Keratinocyte (primary cell): ENCODE data around the gene MEOX1. TPM values are rescaled to one million over a fixed set of nuclear protein-coding genes. Genes with fewer than 3 reads are reported as not detected.

ENCODE experiments used
- DNase-seq: peaks from one replicate; pipeline ENCODE4 v3.0.0-alpha.2; 2011; ENCODE audit warnings: low read depth, missing footprints, low spot score
- FAIRE-seq: peaks from 2 replicates; lab custom pipeline; 2011; peaks lifted over from hg19 to GRCh38; lab: Jason Lieb, UNC
- H2AFZ ChIP-seq: 2 replicates; pipeline ENCODE4 v1.6.0; 2012; ENCODE audit warnings: low read length, control low read depth, inconsistent platforms; ENCODE audit not compliant: control insufficient read depth
- H3K27ac ChIP-seq: 2 replicates; pipeline ENCODE4 v1.5.1; 2011; ENCODE audit warnings: low read length; ENCODE audit not compliant: control insufficient read depth, insufficient read depth
- H3K27me3 ChIP-seq: 3 replicates; pipeline ENCODE4 v1.6.0; 2011; ENCODE audit warnings: low read length; ENCODE audit not compliant: control insufficient read depth, insufficient read depth; ENCODE audit errors: extremely low read depth
- H3K36me3 ChIP-seq, 2 experiments: 2 replicates in 1 of 2; 3 replicates in 1 of 2; pipeline ENCODE4 v1.5.1; 2011; ENCODE audit warnings: low read length in 2 of 2, mild to moderate bottlenecking in 1 of 2; ENCODE audit not compliant: control insufficient read depth in 2 of 2, insufficient read depth in 2 of 2; ENCODE audit errors: extremely low read depth in 1 of 2
- H3K4me1 ChIP-seq: 3 replicates; pipeline ENCODE4 v1.5.1; 2011; ENCODE audit warnings: low read length; ENCODE audit not compliant: control insufficient read depth, insufficient read depth; ENCODE audit errors: extremely low read depth
- H3K4me2 ChIP-seq: 3 replicates; pipeline ENCODE4 v1.6.0; 2011; ENCODE audit warnings: low read depth, low read length; ENCODE audit not compliant: control insufficient read depth, insufficient read depth; ENCODE audit errors: extremely low read depth
- H3K4me3 ChIP-seq, 3 experiments: fragments of 200-600 bp in 1 of 3; sonication (generic) in 1 of 3; 2 replicates in 2 of 3; 3 replicates in 1 of 3; pipeline ENCODE4 v1.5.1; 2011 to 2016; ENCODE audit warnings: low read length in 3 of 3, mild to moderate bottlenecking in 3 of 3, control low read depth in 2 of 3, inconsistent platforms in 1 of 3, low read depth in 1 of 3, mixed read lengths in 1 of 3, mixed run types in 1 of 3, moderate library complexity in 1 of 3; ENCODE audit not compliant: control insufficient read depth in 2 of 3, insufficient read depth in 2 of 3; ENCODE audit errors: extremely low read depth in 1 of 3
- H3K79me2 ChIP-seq: 2 replicates; pipeline ENCODE4 v1.6.0; 2012; ENCODE audit warnings: low read length; ENCODE audit not compliant: control insufficient read depth, insufficient read depth
- H3K9ac ChIP-seq: 3 replicates; pipeline ENCODE4 v1.6.0; 2011; ENCODE audit warnings: low read length; ENCODE audit not compliant: control insufficient read depth, insufficient read depth; ENCODE audit errors: extremely low read depth
- H3K9me1 ChIP-seq: 3 replicates; pipeline ENCODE4 v1.6.0; 2011; ENCODE audit warnings: low read length; ENCODE audit not compliant: control insufficient read depth, insufficient read depth; ENCODE audit errors: extremely low read depth
- H3K9me3 ChIP-seq: 2 replicates; pipeline ENCODE4 v1.5.1; 2012; ENCODE audit warnings: low read depth, low read length; ENCODE audit not compliant: control insufficient read depth
- H4K20me1 ChIP-seq: 3 replicates; pipeline ENCODE4 v1.6.0; 2011; ENCODE audit warnings: low read length; ENCODE audit not compliant: control insufficient read depth, insufficient read depth; ENCODE audit errors: extremely low read depth
- EZH2 ChIP-seq: IDR thresholded peaks from one replicate; pipeline ENCODE4 v1.6.1; 2012; ENCODE audit warnings: inconsistent platforms, mild to moderate bottlenecking, low read length, moderate library complexity
- dilution Hi-C: fragments of 300-500 bp; cut with MboI; formaldehyde crosslinking; loops from one replicate; pipeline ENCODE4 v1.7.0; 2020; ENCODE audit warnings: low sequenced_read_pairs; ENCODE audit not compliant: extremely low pct_ligation_motif_present
- polyA plus RNA-seq, 5 experiments: library from polyadenylated mRNA; depleted of rRNA in 3 of 5; stranded (reverse) in 3 of 5; stranded (forward) in 1 of 5; unstranded in 1 of 5; fragments of >200 nt; gene quantifications; 1 replicate in 1 of 5; 2 replicates in 3 of 5; 3 replicates in 1 of 5; pipeline versions ENCODE4 v1.2.1 to v1.2.3, GENCODE V29; 2011 to 2012; ENCODE audit warnings: missing spikeins in 2 of 5, low read depth in 1 of 5, low replicate concordance in 1 of 5
- TF ChIP-seq, protein P1 (sequence below), 3 experiments: IDR thresholded peaks in 1 of 3; conservative IDR thresholded peaks in 1 of 3; optimal IDR thresholded peaks in 1 of 3; 2 replicates in 2 of 3; 3 replicates in 1 of 3; pipeline versions ENCODE3 to v1.5.1; 2011; ENCODE audit warnings: low read length in 3 of 3, mild to moderate bottlenecking in 3 of 3, moderate library complexity in 2 of 3, control low read depth in 1 of 3, inconsistent platforms in 1 of 3; ENCODE audit not compliant: insufficient read depth in 2 of 3; ENCODE audit errors: extremely low read depth in 1 of 3

MEOX1 gene
- polyA plus RNA-seq, 1 donor (not counting 4 experiments of a cell fraction or from before 2014, with no cell fraction given), result 0.08 TPM

DNA sequence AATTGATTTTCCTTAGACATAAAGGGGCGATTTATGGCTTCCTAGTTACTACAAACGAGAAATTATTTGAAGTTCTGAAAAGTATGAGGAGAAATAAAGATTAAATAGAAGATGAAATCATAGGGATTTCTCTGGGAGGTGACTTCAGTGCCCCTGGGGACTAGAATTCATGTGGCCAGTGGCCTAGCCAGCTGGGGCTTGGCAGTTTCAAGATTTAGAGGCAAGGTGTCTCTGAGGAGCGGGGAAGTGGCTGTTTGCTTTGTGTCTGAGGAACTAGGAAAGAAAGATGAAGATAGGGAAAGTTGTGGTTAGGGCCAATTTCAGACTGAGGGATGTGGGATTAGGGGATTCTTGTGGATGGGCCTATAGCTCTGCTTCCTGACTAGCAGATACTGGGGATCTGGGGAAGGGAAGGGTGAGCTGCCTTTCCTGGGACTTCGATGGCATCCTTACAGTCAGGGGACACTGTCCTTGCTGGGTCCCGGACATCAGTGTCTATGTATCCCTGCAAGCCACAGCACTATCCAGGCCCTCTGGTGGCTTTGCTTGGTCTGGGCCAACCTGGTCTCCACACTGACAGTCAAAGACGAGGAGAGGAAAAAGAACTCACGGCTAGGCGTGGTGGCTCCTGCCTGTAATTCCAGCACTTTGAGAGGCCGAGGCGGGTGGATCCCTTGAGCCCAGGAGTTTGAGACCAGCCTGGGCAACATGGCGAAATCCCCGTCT is 22.4 kb upstream of the MEOX1 start:
- peaks cover 7% of the 10 kb centered on the region for H3K27me3 ChIP-seq
- dilution Hi-C loops, result no loop called here
- H3K79me2 ChIP-seq, result no peaks in the 10 kb centered on the region
- no peak overlapping the region for H3K9ac ChIP-seq
- H3K9me3 ChIP-seq, result no peaks in the 10 kb centered on the region
- FAIRE-seq, result no peak
- DNase-seq, result no peak
- no peaks in the 10 kb centered on the region for H4K20me1 ChIP-seq
- H3K36me3 ChIP-seq, result no peaks in the 10 kb centered on the region
- H3K4me2 ChIP-seq, result no peak overlapping the region
- H3K9me1 ChIP-seq, result no peaks in the 10 kb centered on the region
- no peak overlapping the region for H3K4me3 ChIP-seq
- no peak overlapping the region for H3K27ac ChIP-seq
- no peak for TF ChIP-seq EZH2
- TF ChIP-seq, protein P1, sequence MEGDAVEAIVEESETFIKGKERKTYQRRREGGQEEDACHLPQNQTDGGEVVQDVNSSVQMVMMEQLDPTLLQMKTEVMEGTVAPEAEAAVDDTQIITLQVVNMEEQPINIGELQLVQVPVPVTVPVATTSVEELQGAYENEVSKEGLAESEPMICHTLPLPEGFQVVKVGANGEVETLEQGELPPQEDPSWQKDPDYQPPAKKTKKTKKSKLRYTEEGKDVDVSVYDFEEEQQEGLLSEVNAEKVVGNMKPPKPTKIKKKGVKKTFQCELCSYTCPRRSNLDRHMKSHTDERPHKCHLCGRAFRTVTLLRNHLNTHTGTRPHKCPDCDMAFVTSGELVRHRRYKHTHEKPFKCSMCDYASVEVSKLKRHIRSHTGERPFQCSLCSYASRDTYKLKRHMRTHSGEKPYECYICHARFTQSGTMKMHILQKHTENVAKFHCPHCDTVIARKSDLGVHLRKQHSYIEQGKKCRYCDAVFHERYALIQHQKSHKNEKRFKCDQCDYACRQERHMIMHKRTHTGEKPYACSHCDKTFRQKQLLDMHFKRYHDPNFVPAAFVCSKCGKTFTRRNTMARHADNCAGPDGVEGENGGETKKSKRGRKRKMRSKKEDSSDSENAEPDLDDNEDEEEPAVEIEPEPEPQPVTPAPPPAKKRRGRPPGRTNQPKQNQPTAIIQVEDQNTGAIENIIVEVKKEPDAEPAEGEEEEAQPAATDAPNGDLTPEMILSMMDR (optimal IDR thresholded peaks at IDR 0.05 in 1 of 3, IDR thresholded peaks at IDR 0.05 in 1 of 3, conservative IDR thresholded peaks at IDR 0.05 in 1 of 3; ENCODE audit: extremely low read depth in 1 of 3, insufficient read depth in 2 of 3, low read length in 3 of 3), result no peak
- H2AFZ ChIP-seq, result no peak overlapping the region
- no peaks in the 10 kb centered on the region for H3K4me1 ChIP-seq

DNA sequence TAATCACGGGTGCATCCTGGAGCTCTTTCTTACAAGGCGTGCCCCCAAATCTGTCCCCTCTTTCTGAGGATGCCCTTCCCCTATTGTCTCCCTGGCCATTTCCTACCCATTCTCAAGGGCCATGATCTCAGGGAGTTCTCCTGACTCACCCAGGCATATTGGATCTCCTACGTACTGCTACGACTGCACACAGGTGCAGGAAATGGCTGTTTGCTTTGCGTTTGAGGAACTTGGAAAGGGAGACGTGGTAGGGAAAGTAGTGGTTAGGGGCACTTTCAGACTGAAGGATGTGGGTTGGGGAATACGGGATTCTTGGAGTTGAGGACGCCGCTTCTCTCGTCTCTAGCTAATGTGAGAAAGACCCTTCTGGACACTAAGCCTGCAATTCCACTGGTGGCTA is 18.7 kb upstream of the MEOX1 start:
- Histone ChIP-seq H3K27ac (no peak overlapping the region), H3K4me2 (no peak overlapping the region), H3K9me1 (no peaks in the 10 kb centered on the region), H3K36me3 (no peaks in the 10 kb centered on the region), H3K4me1 (peaks cover 9% of the 10 kb centered on the region), H2AFZ (no peak overlapping the region), H3K9ac (no peak overlapping the region), H4K20me1 (no peaks in the 10 kb centered on the region), H3K9me3 (no peaks in the 10 kb centered on the region), H3K79me2 (no peaks in the 10 kb centered on the region), H3K27me3 (no peaks in the 10 kb centered on the region), H3K4me3 (no peak overlapping the region)
- FAIRE-seq (no peak), DNase-seq (no peak)
- TF ChIP-seq, protein P1 (optimal IDR thresholded peaks at IDR 0.05 in 1 of 3, IDR thresholded peaks at IDR 0.05 in 1 of 3, conservative IDR thresholded peaks at IDR 0.05 in 1 of 3; ENCODE audit: extremely low read depth in 1 of 3, insufficient read depth in 2 of 3, low read length in 3 of 3), result no peak
- TF ChIP-seq EZH2, result no peak
- dilution Hi-C loops, result no loop called here
